GM12874 (cell line): Measurements from ENCODE around the gene GRB2.

Source experiments
- CTCF ChIP-seq: IDR thresholded peaks from 2 replicates; pipeline ENCODE4 v1.5.1; 2011; ENCODE audit warnings: low read depth, mild to moderate bottlenecking, control low read depth, low read length, moderate library complexity; ENCODE audit not compliant: insufficient read depth

The GRB2 gene

GRCh38 chr17:75404731-75405364 is 630 bp downstream of the GRB2 start:
- TF ChIP-seq CTCF: no peak

- TF ChIP-seq CTCF: peak; percentile 82
Measured at GRCh38 chr17:75404223-75404730, 1.2 kb downstream of the GRB2 start.

GRCh38 chr17:75403131-75403530 is 2.3 kb downstream of the GRB2 start:
- TF ChIP-seq CTCF: no peak

- no peak for TF ChIP-seq CTCF
Measured at GRCh38 chr17:75402026-75402425, 3.5 kb downstream of the GRB2 start.

- TF ChIP-seq CTCF: no peak
Measured at GRCh38 chr17:75400326-75400939, 5.0 kb downstream of the GRB2 start.

GRCh38 chr17:75398279-75398678 is 7.2 kb downstream of the GRB2 start:
- TF ChIP-seq CTCF: no peak

GRCh38 chr17:75397217-75397616 is 8.3 kb downstream of the GRB2 start:
- TF ChIP-seq CTCF: no peak
